Uterus (tissue), 2 donors: ENCODE results near the gene CST9.

Experiments
- POLR2A ChIP-seq, 2 donors: fragments of 450-650 bp; IDR thresholded peaks; one replicate each; pipeline ENCODE4 v1.6.1; 2016; ENCODE audit warnings: antibody characterized with exemption in 2 of 2, mild to moderate bottlenecking in 1 of 2, moderate library complexity in 1 of 2
- TF ChIP-seq, protein P1 (sequence below), 4 experiments: fragments of 200-600 bp in 2 of 4; fragments of 450-650 bp in 2 of 4; sonication (generic) in 2 of 4; IDR thresholded peaks; one replicate each; pipeline ENCODE4 v1.5.1; 2016 to 2019; ENCODE audit warnings: antibody characterized with exemption in 4 of 4, mild to moderate bottlenecking in 2 of 4, moderate library complexity in 1 of 4

DNA sequence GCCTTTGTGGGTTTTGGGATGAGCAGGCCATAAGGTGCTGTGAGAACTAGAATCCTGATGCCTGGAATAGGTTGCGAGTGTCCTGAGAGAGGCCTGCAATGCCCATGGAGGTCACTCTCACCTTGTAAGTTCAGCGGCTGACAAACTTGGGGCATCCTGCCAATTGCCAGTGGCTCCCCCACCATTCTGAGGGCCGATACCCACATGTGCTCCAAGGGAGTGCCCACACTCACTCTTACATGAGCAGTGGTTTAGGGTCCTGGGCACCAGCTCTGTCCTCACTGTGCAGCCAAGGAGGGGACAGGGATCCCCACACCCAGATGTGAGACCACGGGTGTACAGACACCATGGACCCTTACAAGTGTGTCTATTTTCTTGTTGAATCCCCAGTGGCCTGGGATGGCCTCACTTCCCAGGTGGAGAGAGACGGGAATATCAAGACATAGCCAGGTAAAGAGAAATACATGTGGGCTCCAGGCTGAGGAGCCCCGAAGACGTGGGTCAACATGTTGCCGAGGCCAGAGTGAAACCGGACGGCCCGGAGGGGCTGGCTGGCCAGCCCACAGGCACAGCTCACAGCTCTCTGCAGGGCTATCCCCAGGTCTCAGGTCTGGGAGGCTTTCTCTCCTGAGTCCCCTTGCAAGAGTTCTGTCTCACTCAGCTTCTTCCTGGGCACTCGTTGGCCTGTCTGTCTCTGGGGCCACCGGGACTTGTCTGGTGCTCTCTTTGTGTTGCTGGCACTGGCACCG lies 2.0 kb upstream of the CST9 start:
- TF ChIP-seq, protein P1, sequence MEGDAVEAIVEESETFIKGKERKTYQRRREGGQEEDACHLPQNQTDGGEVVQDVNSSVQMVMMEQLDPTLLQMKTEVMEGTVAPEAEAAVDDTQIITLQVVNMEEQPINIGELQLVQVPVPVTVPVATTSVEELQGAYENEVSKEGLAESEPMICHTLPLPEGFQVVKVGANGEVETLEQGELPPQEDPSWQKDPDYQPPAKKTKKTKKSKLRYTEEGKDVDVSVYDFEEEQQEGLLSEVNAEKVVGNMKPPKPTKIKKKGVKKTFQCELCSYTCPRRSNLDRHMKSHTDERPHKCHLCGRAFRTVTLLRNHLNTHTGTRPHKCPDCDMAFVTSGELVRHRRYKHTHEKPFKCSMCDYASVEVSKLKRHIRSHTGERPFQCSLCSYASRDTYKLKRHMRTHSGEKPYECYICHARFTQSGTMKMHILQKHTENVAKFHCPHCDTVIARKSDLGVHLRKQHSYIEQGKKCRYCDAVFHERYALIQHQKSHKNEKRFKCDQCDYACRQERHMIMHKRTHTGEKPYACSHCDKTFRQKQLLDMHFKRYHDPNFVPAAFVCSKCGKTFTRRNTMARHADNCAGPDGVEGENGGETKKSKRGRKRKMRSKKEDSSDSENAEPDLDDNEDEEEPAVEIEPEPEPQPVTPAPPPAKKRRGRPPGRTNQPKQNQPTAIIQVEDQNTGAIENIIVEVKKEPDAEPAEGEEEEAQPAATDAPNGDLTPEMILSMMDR (IDR thresholded peaks at IDR 0.05), result no peak
- TF ChIP-seq POLR2A (IDR thresholded peaks at IDR 0.05), result no peak
